GM13976 (cell line): Measurements from ENCODE around the gene MERTK.

Experiments
- DNase-seq: peaks from one replicate; pipeline ENCODE4 v3.0.0; 2012; ENCODE audit warnings: low spot score
- CTCF ChIP-seq: IDR thresholded peaks from 2 replicates; pipeline ENCODE4 v1.5.1; 2012; ENCODE audit warnings: borderline replicate concordance, mild to moderate bottlenecking; ENCODE audit not compliant: insufficient read depth; ENCODE audit errors: extremely low read depth, missing control alignments, control extremely low read depth
- in situ Hi-C: fragments of 300-500 bp; cut with MboI; formaldehyde crosslinking; loops from one replicate; pipeline ENCODE4 v1.12.0; 2022; ENCODE audit warnings: low sequenced_read_pairs, mixed read lengths, inconsistent platforms; ENCODE audit not compliant: unreplicated experiment

Gene MERTK

GRCh38 chr2:112005406-112006075 is 107.1 kb downstream of the MERTK start:
- TF ChIP-seq CTCF = no peak

GRCh38 chr2:112006076-112006410 is 107.6 kb downstream of the MERTK start:
- no peak for TF ChIP-seq CTCF
- DNase-seq = no peak
- in situ Hi-C loops = no loop called here

More at GRCh38 chr2:112005406-112006075, 107.1 kb downstream of the MERTK start:
- no peak for DNase-seq
- in situ Hi-C loops = no loop called here

GRCh38 chr2:112007493-112007892 is 109.1 kb downstream of the MERTK start:
- in situ Hi-C loops = no loop called here
- no peak for DNase-seq
- no peak for TF ChIP-seq CTCF

- in situ Hi-C loops = no loop called here
- DNase-seq = no peak
- TF ChIP-seq CTCF = no peak
Measured at GRCh38 chr2:112008910-112009485, 110.6 kb downstream of the MERTK start.

GRCh38 chr2:112010751-112011150 is 112.3 kb downstream of the MERTK start:
- TF ChIP-seq CTCF = no peak
- no peak for DNase-seq
- in situ Hi-C loops = no loop called here

- in situ Hi-C loops = no loop called here
- no peak for DNase-seq
- no peak for TF ChIP-seq CTCF
Measured at GRCh38 chr2:112012556-112012955, 114.1 kb downstream of the MERTK start.
